Spleen (tissue), 7 donors: ENCODE results near the gene IL11RA.

ENCODE experiments used
- CTCF ChIP-seq, 11 experiments: fragments of 200-600 bp in 7 of 11; fragments of 450-650 bp in 4 of 11; sonication (generic) in 4 of 11; IDR thresholded peaks in 8 of 11; conservative IDR thresholded peaks in 3 of 11; 1 replicate in 7 of 11; 2 replicates in 4 of 11; pipeline versions ENCODE4 v1.4.0 to v1.8.0; 2016 to 2021; ENCODE audit warnings: antibody characterized with exemption in 11 of 11, inconsistent platforms in 4 of 11, mild to moderate bottlenecking in 1 of 11
- POLR2A ChIP-seq, 3 donors: fragments of 450-650 bp; IDR thresholded peaks; one replicate each; pipeline ENCODE4 v1.5.1; 2017; ENCODE audit warnings: antibody characterized with exemption in 3 of 3, mild to moderate bottlenecking in 1 of 3
- POLR2AphosphoS5 ChIP-seq, 3 donors: sonication (generic); formaldehyde crosslinking; IDR thresholded peaks; one replicate each; pipeline ENCODE4 v1.5.1; 2017; ENCODE audit warnings: antibody characterized with exemption in 3 of 3
- donor health status: DM: no; HTN: no; CAD: no; lungs with moderate emphysema.
- donor health status: DM: no; HTN: no; CAD: no.
- donor health status: DM: no; HTN: no; CAD: no.

- TF ChIP-seq CTCF (IDR thresholded peaks at IDR 0.05 in 8 of 11, conservative IDR thresholded peaks at IDR 0.05 in 3 of 11), result no peak
- peak in 2 of 3 donors; percentile 55 to 71 for TF ChIP-seq POLR2A (IDR thresholded peaks at IDR 0.05)
- peak; percentile 91 to 95 (median 95) for TF ChIP-seq POLR2AphosphoS5 (IDR thresholded peaks at IDR 0.05)
These were observed 39.9 kb upstream of the IL11RA start, which contains the start of gene RPP25L for GRCh38 chr9:34611811-34612787.
